H9 (cell line): ENCODE measurements around the gene MED25. TPM values are rescaled to one million over a fixed set of nuclear protein-coding genes. Genes with fewer than 3 reads are reported as not detected.

Source experiments
- DNase-seq: peaks from one replicate; pipeline ENCODE4 v3.0.0-alpha.2; 2017
- H2AFZ ChIP-seq: one replicate; pipeline ENCODE4 v1.6.1; 2013; ENCODE audit warnings: mild to moderate bottlenecking, low read length, control low read depth, moderate library complexity
- H2AK5ac ChIP-seq: 2 replicates; pipeline ENCODE4 v1.6.1; 2013; ENCODE audit warnings: low read length, control low read depth, mixed read lengths; ENCODE audit not compliant: insufficient read length
- H2BK120ac ChIP-seq: one replicate; pipeline ENCODE4 v1.6.1; 2013; ENCODE audit warnings: low read depth, mild to moderate bottlenecking, low read length, control low read depth, inconsistent platforms; ENCODE audit not compliant: poor library complexity, severe bottlenecking
- H2BK12ac ChIP-seq: 2 replicates; pipeline ENCODE4 v1.6.1; 2013; ENCODE audit warnings: low read length, control low read depth, mixed read lengths, low read depth; ENCODE audit not compliant: insufficient read length
- H2BK15ac ChIP-seq: 2 replicates; pipeline ENCODE4 v1.6.1; 2013; ENCODE audit warnings: low read depth, low read length, control low read depth
- H2BK20ac ChIP-seq: one replicate; pipeline ENCODE4 v1.6.1; 2013; ENCODE audit warnings: low read depth, mild to moderate bottlenecking, low read length, control low read depth, inconsistent platforms; ENCODE audit not compliant: poor library complexity, severe bottlenecking
- H2BK5ac ChIP-seq: 2 replicates; pipeline ENCODE4 v1.6.1; 2013; ENCODE audit warnings: low read length, control low read depth, mixed read lengths; ENCODE audit not compliant: insufficient read length
- H3K14ac ChIP-seq: 2 replicates; pipeline ENCODE4 v1.6.1; 2013; ENCODE audit warnings: low read length, control low read depth; ENCODE audit not compliant: insufficient read depth
- H3K18ac ChIP-seq: 2 replicates; pipeline ENCODE4 v1.6.1; 2013; ENCODE audit warnings: low read depth, mild to moderate bottlenecking, mixed read lengths, low read length, control low read depth; ENCODE audit not compliant: insufficient read length
- H3K23ac ChIP-seq: 2 replicates; pipeline ENCODE4 v1.6.1; 2013; ENCODE audit warnings: low read length, control low read depth, mixed read lengths, low read depth; ENCODE audit not compliant: insufficient read length
- H3K23me2 ChIP-seq: 2 replicates; pipeline ENCODE4 v1.6.1; 2013; ENCODE audit warnings: low read depth, mild to moderate bottlenecking, mixed read lengths, low read length, control low read depth; ENCODE audit not compliant: insufficient read length, poor library complexity, severe bottlenecking
- H3K27ac ChIP-seq: 2 replicates; pipeline ENCODE4 v1.5.1; 2013; ENCODE audit warnings: low read length, control low read depth, mixed read lengths, low read depth; ENCODE audit not compliant: insufficient read length
- H3K27me3 ChIP-seq: 2 replicates; pipeline ENCODE4 v1.6.1; 2013; ENCODE audit warnings: low read length, control low read depth, inconsistent platforms; ENCODE audit not compliant: insufficient read depth
- H3K4ac ChIP-seq: 2 replicates; pipeline ENCODE4 v1.6.1; 2013; ENCODE audit warnings: low read depth, mild to moderate bottlenecking, control low read depth, inconsistent platforms, low read length, moderate library complexity
- H3K4me1 ChIP-seq: 2 replicates; pipeline ENCODE4 v1.6.1; 2013; ENCODE audit warnings: low read length, control low read depth, inconsistent platforms; ENCODE audit not compliant: insufficient read depth
- H3K4me2 ChIP-seq: 2 replicates; pipeline ENCODE4 v1.6.1; 2013; ENCODE audit warnings: low read length, control low read depth, mixed read lengths; ENCODE audit not compliant: insufficient read length, insufficient read depth
- H3K56ac ChIP-seq: 2 replicates; pipeline ENCODE4 v1.6.1; 2013; ENCODE audit warnings: low read depth, mild to moderate bottlenecking, mixed read lengths, low read length, control low read depth; ENCODE audit not compliant: insufficient read length
- H3K79me1 ChIP-seq: 2 replicates; pipeline ENCODE4 v1.6.1; 2013; ENCODE audit warnings: low read depth, mild to moderate bottlenecking, moderate library complexity, low read length, control low read depth, inconsistent platforms; ENCODE audit not compliant: insufficient read depth, poor library complexity, severe bottlenecking
- H3K79me2 ChIP-seq: 2 replicates; pipeline ENCODE4 v1.6.1; 2013; ENCODE audit warnings: low read length, control low read depth, inconsistent platforms; ENCODE audit not compliant: insufficient read depth
- H3K9ac ChIP-seq: 2 replicates; pipeline ENCODE4 v1.6.1; 2013; ENCODE audit warnings: low read length, control low read depth, mixed read lengths; ENCODE audit not compliant: insufficient read length; ENCODE audit errors: extremely low read depth
- H3K9me3 ChIP-seq: one replicate; pipeline ENCODE4 v1.6.1; 2013; ENCODE audit warnings: low read depth, low read length, inconsistent platforms; ENCODE audit not compliant: control insufficient read depth
- H3T11ph ChIP-seq: one replicate; pipeline ENCODE4 v1.6.1; 2013; ENCODE audit warnings: mild to moderate bottlenecking, low read length, control low read depth, inconsistent platforms
- H4K20me1 ChIP-seq: one replicate; pipeline ENCODE4 v1.6.1; 2013; ENCODE audit not compliant: control insufficient read depth, insufficient read length, insufficient read depth
- H4K5ac ChIP-seq: 2 replicates; pipeline ENCODE4 v1.6.1; 2013; ENCODE audit warnings: low read depth, mild to moderate bottlenecking, mixed read lengths, low read length, control low read depth; ENCODE audit not compliant: insufficient read length
- H4K8ac ChIP-seq: replicated peaks from 2 replicates; pipeline ENCODE4 v1.6.1; 2013; ENCODE audit warnings: low read length, control low read depth, mixed read lengths, low read depth; ENCODE audit not compliant: insufficient read length
- H4K91ac ChIP-seq: 2 replicates; pipeline ENCODE4 v1.6.1; 2013; ENCODE audit warnings: low read depth, mild to moderate bottlenecking, moderate library complexity, mixed read lengths, low read length, control low read depth; ENCODE audit not compliant: insufficient read length
- H3K27ac Mint-ChIP-seq, 3 experiments: 2 replicates in 2 of 3; 3 replicates in 1 of 3; pipeline ENCODE4 v1.8.0; 2020 to 2021; ENCODE audit warnings: mixed read lengths in 3 of 3, mild to moderate bottlenecking in 1 of 3, moderate library complexity in 1 of 3
- H3K27me3 Mint-ChIP-seq: 2 replicates; pipeline ENCODE4 v1.8.0; 2021; ENCODE audit warnings: low read depth, mild to moderate bottlenecking, moderate library complexity, mixed read lengths
- H3K36me3 Mint-ChIP-seq, 3 experiments: 2 replicates in 2 of 3; 3 replicates in 1 of 3; pipeline ENCODE4 v1.8.0; 2020 to 2021; ENCODE audit warnings: low read depth in 3 of 3, mixed read lengths in 3 of 3; ENCODE audit not compliant: insufficient read depth in 1 of 3
- H3K4me1 Mint-ChIP-seq, 2 experiments: 2 replicates each; pipeline ENCODE4 v1.8.0; 2020; ENCODE audit warnings: mixed read lengths in 2 of 2
- H3K4me3 Mint-ChIP-seq, 2 experiments: 2 replicates in 1 of 2; 3 replicates in 1 of 2; pipeline ENCODE4 v1.8.0; 2020 to 2021; ENCODE audit warnings: mild to moderate bottlenecking in 2 of 2, mixed read lengths in 2 of 2, moderate library complexity in 1 of 2
- H3K9me3 Mint-ChIP-seq, 2 experiments: 2 replicates in 1 of 2; 3 replicates in 1 of 2; pipeline ENCODE4 v1.8.0; 2020; ENCODE audit warnings: mild to moderate bottlenecking in 2 of 2, mixed read lengths in 2 of 2, moderate library complexity in 1 of 2
- WGBS: extraction: QIAGEN DNeasy Blood & Tissue Kit; methylation state at CpG from one replicate; pipeline ENCODE4 v1.1.7; 2013; ENCODE audit warnings: missing lambda C conversion rate, low lambda C conversion rate, mixed read lengths; ENCODE audit not compliant: insufficient read length; ENCODE audit errors: extremely low coverage; 5-methylcytosine and 5-hydroxymethylcytosine counted together
- total RNA-seq: library from RNA; stranded (reverse); gene quantifications from 2 replicates; pipeline ENCODE4 v1.2.1, GENCODE V29; 2021
- TF ChIP-seq, protein P1 (sequence below): fragments of 200-600 bp; sonication (generic); conservative IDR thresholded peaks from 3 replicates; pipeline ENCODE4 v1.8.0; 2021; ENCODE audit warnings: antibody characterized with exemption, mild to moderate bottlenecking

Gene MED25
- total RNA-seq, 1 experiment from 2014 or later, result 77.5 TPM

DNA sequence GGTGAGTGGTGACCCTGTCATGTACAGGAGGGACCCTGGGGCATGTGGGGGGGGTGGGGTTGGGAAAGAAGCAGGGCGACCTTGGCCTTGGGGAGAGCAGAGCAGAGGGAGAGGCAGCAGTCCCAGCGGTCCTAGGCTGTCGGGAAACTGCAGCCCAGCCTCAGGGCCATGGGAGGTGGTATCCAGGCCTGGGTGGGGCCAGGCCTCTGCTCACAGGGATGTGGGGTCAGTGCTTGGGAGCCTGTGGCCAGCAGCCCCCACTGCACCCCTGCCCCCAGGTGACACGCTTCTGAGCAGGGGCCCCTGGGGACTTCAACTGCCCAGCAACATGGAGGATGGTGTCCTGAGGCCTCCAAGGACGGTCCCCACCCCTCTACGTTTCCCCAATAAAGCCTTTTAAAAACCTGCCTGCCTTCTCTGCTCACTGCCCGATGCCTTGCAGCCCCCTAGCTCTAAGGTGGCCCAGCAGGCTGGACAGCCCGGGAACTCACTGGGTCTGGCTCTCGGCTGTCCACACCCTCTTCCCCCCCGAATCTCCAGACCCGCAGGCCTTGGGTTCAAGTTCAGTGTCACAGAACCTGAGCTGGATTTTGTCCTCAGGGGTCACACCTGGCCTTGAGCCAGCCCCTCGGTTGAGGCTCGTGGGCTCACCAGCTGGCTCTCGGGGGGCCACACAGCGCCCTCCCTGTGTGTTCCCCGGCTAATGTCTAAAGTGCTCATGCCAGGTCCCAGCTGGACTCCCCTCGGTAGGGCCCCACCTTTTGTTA lies 42.4 kb downstream of the MED25 start:
- Histone ChIP-seq H2BK15ac (no peak overlapping the region), H2BK5ac (no peak overlapping the region), H3K23me2 (no peaks in the 10 kb centered on the region), H3T11ph (no peak overlapping the region), H2BK12ac (no peak overlapping the region), H3K4ac (no peak overlapping the region), H3K14ac (no peak overlapping the region; the same call in 1 of the 2 replicates), H4K5ac (no peak overlapping the region), H3K79me1 (peaks cover 5% of the 10 kb centered on the region), H3K9me3 (no peaks in the 10 kb centered on the region), H3K4me1 (no peaks in the 10 kb centered on the region), H3K79me2 (no peaks in the 10 kb centered on the region), H4K20me1 (peaks cover 3% of the 10 kb centered on the region), H3K27me3 (no peaks in the 10 kb centered on the region), H3K56ac (no peak overlapping the region), H2BK120ac (no peak overlapping the region), H2AFZ (no peak overlapping the region), H3K18ac (no peak overlapping the region), H2AK5ac (no peak overlapping the region), H3K4me2 (no peak overlapping the region), H4K8ac (no peak overlapping the region), H2BK20ac (no peak overlapping the region), H3K23ac (no peak overlapping the region), H3K27ac (no peak overlapping the region), H3K9ac (no peak overlapping the region), H4K91ac (no peak overlapping the region)
- no peak for DNase-seq
- Mint-ChIP-seq H3K4me1 (peaks cover 11 to 28% of the 10 kb centered on the region in 2 experiments), H3K27me3 (peaks cover 3% of the 10 kb centered on the region), H3K9me3 (peaks cover 0 to 4% of the 10 kb centered on the region in 2 experiments; a peak in 1 of 5 replicates), H3K36me3 (peaks cover 32 to 88% (median 71%) of the 10 kb centered on the region in 3 experiments), H3K27ac (peak overlapping the region in 2 of 3 experiments; percentile 72 to 87; a peak in 6 of 7 replicates), H3K4me3 (no peak overlapping the region)
- WGBS, result no CpG with 5 or more reads among the region's 17 CpGs
- TF ChIP-seq, protein P1, sequence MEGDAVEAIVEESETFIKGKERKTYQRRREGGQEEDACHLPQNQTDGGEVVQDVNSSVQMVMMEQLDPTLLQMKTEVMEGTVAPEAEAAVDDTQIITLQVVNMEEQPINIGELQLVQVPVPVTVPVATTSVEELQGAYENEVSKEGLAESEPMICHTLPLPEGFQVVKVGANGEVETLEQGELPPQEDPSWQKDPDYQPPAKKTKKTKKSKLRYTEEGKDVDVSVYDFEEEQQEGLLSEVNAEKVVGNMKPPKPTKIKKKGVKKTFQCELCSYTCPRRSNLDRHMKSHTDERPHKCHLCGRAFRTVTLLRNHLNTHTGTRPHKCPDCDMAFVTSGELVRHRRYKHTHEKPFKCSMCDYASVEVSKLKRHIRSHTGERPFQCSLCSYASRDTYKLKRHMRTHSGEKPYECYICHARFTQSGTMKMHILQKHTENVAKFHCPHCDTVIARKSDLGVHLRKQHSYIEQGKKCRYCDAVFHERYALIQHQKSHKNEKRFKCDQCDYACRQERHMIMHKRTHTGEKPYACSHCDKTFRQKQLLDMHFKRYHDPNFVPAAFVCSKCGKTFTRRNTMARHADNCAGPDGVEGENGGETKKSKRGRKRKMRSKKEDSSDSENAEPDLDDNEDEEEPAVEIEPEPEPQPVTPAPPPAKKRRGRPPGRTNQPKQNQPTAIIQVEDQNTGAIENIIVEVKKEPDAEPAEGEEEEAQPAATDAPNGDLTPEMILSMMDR, result no peak
